Colon (tissue), 2 donors: ENCODE data around the gene SSB.
"Not testable (repeated sequence)": the region's sequence is repeated elsewhere in the genome, so short reads cannot be mapped to it uniquely, and the experiment has no call there.

Source experiments
- FAIRE-seq: peaks from 2 replicates; lab custom pipeline; 2012; peaks lifted over from hg19 to GRCh38; lab: Jason Lieb, UNC
- donor health status: control.
- donor health status: control.

Gene SSB

GRCh38 chr2:169798718-169799592, at the start of gene SSB:
SSB (plus strand) TSS chr2:169798871; CDS start chr2:169800961, 2,090 bp downstream.
- no peak for FAIRE-seq

GRCh38 chr2:169752752-169753151, 45.9 kb upstream of the SSB start:
- no peak for FAIRE-seq

GRCh38 chr2:169755083-169755870, 43.4 kb upstream of the SSB start:
- no peak for FAIRE-seq

GRCh38 chr2:169756342-169756741, 42.3 kb upstream of the SSB start:
- no peak for FAIRE-seq

GRCh38 chr2:169757356-169757755, 41.3 kb upstream of the SSB start:
- no peak for FAIRE-seq

GRCh38 chr2:169757778-169758177, 40.9 kb upstream of the SSB start:
- FAIRE-seq = no peak

GRCh38 chr2:169759987-169760386, 38.7 kb upstream of the SSB start:
- FAIRE-seq = no peak

GRCh38 chr2:169760798-169761197, 37.9 kb upstream of the SSB start:
- not testable (repeated sequence) for FAIRE-seq

- no peak for FAIRE-seq
Measured at GRCh38 chr2:169761251-169761969, 37.3 kb upstream of the SSB start.

GRCh38 chr2:169761970-169762292, 36.7 kb upstream of the SSB start:
- no peak for FAIRE-seq

GRCh38 chr2:169765523-169765922, 33.1 kb upstream of the SSB start:
- FAIRE-seq = no peak

- FAIRE-seq = no peak
Measured at GRCh38 chr2:169767243-169767888, 31.3 kb upstream of the SSB start.

GRCh38 chr2:169768262-169768995, 30.2 kb upstream of the SSB start:
- no peak for FAIRE-seq

GRCh38 chr2:169771021-169771420, 27.6 kb upstream of the SSB start:
- no peak for FAIRE-seq

GRCh38 chr2:169771612-169772011, 27.1 kb upstream of the SSB start:
- no peak for FAIRE-seq

GRCh38 chr2:169772651-169773050, 26.0 kb upstream of the SSB start:
- FAIRE-seq = no peak

GRCh38 chr2:169775354-169775753, 23.3 kb upstream of the SSB start:
- no peak for FAIRE-seq

- FAIRE-seq = no peak
Measured at GRCh38 chr2:169775765-169776164, 22.9 kb upstream of the SSB start.

GRCh38 chr2:169776252-169776761, 22.4 kb upstream of the SSB start:
- no peak for FAIRE-seq

- FAIRE-seq = no peak
Measured at GRCh38 chr2:169778446-169778845, 20.2 kb upstream of the SSB start.
